HepG2 (cell line): Measurements from ENCODE around the gene CBY1. TPM values are rescaled to one million over a fixed set of nuclear protein-coding genes. Genes with fewer than 3 reads are reported as not detected.

Source experiments
- ATAC-seq: fragments of 200-7000 bp; cut with Tn5 transposase; 3 replicates; pipeline ENCODE4 v1.9.1; 2020; ENCODE audit warnings: mild to moderate bottlenecking, moderate library complexity
- BruUV-seq: library from RNA; stranded (reverse); fragments of 400-500 nt; replicated peaks from 2 replicates; lab custom pipeline; 2021; lab: Mats Ljungman, UMichigan
- CTCF ChIA-PET: fragments of 300-600 bp; formaldehyde crosslinking; extraction: SDS; loops from one replicate; lab custom pipeline; 2021; ENCODE audit warnings: low total read pairs, inconsistent platforms, low intra/inter-chr PET ratio; lab: Yijun Ruan, JAX
- POLR2A ChIA-PET: fragments of 350-600 bp; sonication (Branson Sonifier 250); formaldehyde crosslinking; loops from one replicate; lab custom pipeline; 2020; ENCODE audit warnings: antibody characterized with exemption, inconsistent platforms; lab: Yijun Ruan, JAX
- DNase-seq: peaks from one replicate; pipeline ENCODE4 v3.0.0-alpha.2; 2015; ENCODE audit warnings: low spot score
- FAIRE-seq: peaks from 3 replicates; lab custom pipeline; 2011; peaks lifted over from hg19 to GRCh38; lab: Jason Lieb, UNC
- H2AFZ ChIP-seq: one replicate; pipeline ENCODE4 v1.6.1; 2011; ENCODE audit warnings: low read length, inconsistent platforms
- H3K27ac ChIP-seq: fragments of 300-600 bp; 3 replicates; pipeline ENCODE4 v1.8.0; 2011; ENCODE audit warnings: mixed run types, mild to moderate bottlenecking, mixed read lengths, low read length, inconsistent platforms; ENCODE audit not compliant: insufficient read depth; ENCODE audit errors: extremely low read length
- H3K27me3 ChIP-seq, 2 experiments: fragments of 200-600 bp in 1 of 2; 2 replicates in 1 of 2; 3 replicates in 1 of 2; pipeline versions ENCODE4 v1.6.0 to v1.8.0; 2011; ENCODE audit warnings: low read length in 2 of 2, mild to moderate bottlenecking in 2 of 2, moderate library complexity in 2 of 2, inconsistent platforms in 1 of 2; ENCODE audit not compliant: insufficient read depth in 2 of 2, control insufficient read depth in 1 of 2
- H3K36me3 ChIP-seq, 2 experiments: fragments of 200-600 bp in 1 of 2; replicated peaks in 1 of 2; 2 replicates in 1 of 2; 3 replicates in 1 of 2; pipeline versions ENCODE4 v1.5.1 to v1.8.0; 2011; ENCODE audit warnings: low read length in 2 of 2, inconsistent platforms in 1 of 2; ENCODE audit not compliant: insufficient read depth in 2 of 2, control insufficient read depth in 1 of 2
- H3K4me1 ChIP-seq: 2 replicates; pipeline ENCODE4 v1.5.1; 2012; ENCODE audit warnings: low read length, inconsistent platforms; ENCODE audit not compliant: insufficient read depth
- H3K4me2 ChIP-seq: 2 replicates; pipeline ENCODE4 v1.6.0; 2011; ENCODE audit warnings: low read depth, low read length, inconsistent platforms
- H3K4me3 ChIP-seq, 3 experiments: fragments of 200-600 bp in 1 of 3; sonication (generic), shearing (Covaris generic) in 1 of 3; replicated peaks in 1 of 3; 2 replicates each; pipeline ENCODE4 v1.5.1; 2011 to 2016; ENCODE audit warnings: low read length in 3 of 3, inconsistent platforms in 2 of 3, low read depth in 2 of 3, mild to moderate bottlenecking in 2 of 3, control low read depth in 1 of 3, mixed read lengths in 1 of 3; ENCODE audit not compliant: insufficient read depth in 1 of 3
- H3K79me2 ChIP-seq: one replicate; pipeline ENCODE4 v1.6.1; 2011; ENCODE audit warnings: low read length, inconsistent platforms; ENCODE audit not compliant: insufficient read depth
- H3K9ac ChIP-seq: 2 replicates; pipeline ENCODE4 v1.6.0; 2011; ENCODE audit warnings: mild to moderate bottlenecking, low read depth, low read length, inconsistent platforms; ENCODE audit not compliant: insufficient read depth
- H3K9me3 ChIP-seq: 2 replicates; pipeline ENCODE4 v1.5.1; 2012; ENCODE audit warnings: mild to moderate bottlenecking, low read length
- H4K20me1 ChIP-seq: 2 replicates; pipeline ENCODE4 v1.6.0; 2011; ENCODE audit warnings: inconsistent platforms, mild to moderate bottlenecking, low read length, moderate library complexity; ENCODE audit not compliant: insufficient read depth
- MYNN ChIP-seq: sonication (generic); formaldehyde crosslinking; IDR thresholded peaks from 2 replicates; pipeline ENCODE4 v1.4.0; 2020; ENCODE audit warnings: mild to moderate bottlenecking, low read depth, missing genetic modification reagents
- ZNF343 ChIP-seq: sonication (generic); formaldehyde crosslinking; IDR thresholded peaks from 2 replicates; pipeline ENCODE4 v1.4.0; 2020; ENCODE audit warnings: mild to moderate bottlenecking, missing genetic modification reagents
- ZNF460 ChIP-seq: sonication (generic); formaldehyde crosslinking; IDR thresholded peaks from 2 replicates; pipeline ENCODE4 v1.5.1; 2020; ENCODE audit warnings: missing genetic modification reagents, mild to moderate bottlenecking, borderline replicate concordance
- ZNF605 ChIP-seq: sonication (generic); formaldehyde crosslinking; IDR thresholded peaks from 2 replicates; pipeline ENCODE4 v1.8.0; 2022; ENCODE audit warnings: mild to moderate bottlenecking, missing genetic modification reagents
- WGBS: methylation state at CpG from one replicate; pipeline ENCODE4 v1.1.6; 2017; ENCODE audit warnings: low lambda C conversion rate; 5-methylcytosine and 5-hydroxymethylcytosine counted together
- in situ Hi-C: cut with HindIII; loops from 2 replicates; pipeline ENCODE4 v1.10.0; 2017; ENCODE audit warnings: low pct_unique_long_range_greater_than_20kb; ENCODE audit not compliant: extremely low pct_ligation_motif_present
- intact Hi-C: fragments of 100-400 bp; cut with micrococcal nuclease; formaldehyde crosslinking; loops from one replicate; pipeline ENCODE4 v1.10.0; 2022; ENCODE audit not compliant: unreplicated experiment
- polyA plus RNA-seq, 8 experiments: library from polyadenylated mRNA; depleted of rRNA in 3 of 8; stranded (reverse) in 7 of 8; unstranded in 1 of 8; fragments of >200 nt; fragmentation: Illumina TruSeq in 4 of 8; extraction: Trizol in 4 of 8; gene quantifications; 2 replicates each; pipeline versions ENCODE4 v1.2.1 to v1.2.3, GENCODE V29; 2011 to 2016; ENCODE audit warnings: low read depth in 4 of 8, missing spikeins in 1 of 8, mixed read lengths in 1 of 8; ENCODE audit not compliant: insufficient read depth in 1 of 8
- total RNA-seq, 5 experiments: library from RNA; depleted of rRNA; stranded (reverse); fragments of >200 nt; fragmentation: Illumina TruSeq; extraction: Trizol; gene quantifications; 2 replicates each; pipeline ENCODE4 v1.2.3, GENCODE V29; 2016; ENCODE audit warnings: low read depth in 1 of 5
- TF ChIP-seq, protein P1 (sequence below): sonication (generic); formaldehyde crosslinking; IDR thresholded peaks from 2 replicates; pipeline ENCODE4 v1.8.0; 2022; ENCODE audit warnings: mild to moderate bottlenecking, missing genetic modification reagents, borderline replicate concordance
- TF ChIP-seq, protein P2 (sequence below): IDR thresholded peaks from 2 replicates; pipeline ENCODE4 v1.6.1; 2018; ENCODE audit warnings: missing genetic modification reagents, mild to moderate bottlenecking, missing compliant biosample characterization
- TF ChIP-seq, protein P3 (sequence below): sonication (generic); formaldehyde crosslinking; IDR thresholded peaks from 2 replicates; pipeline ENCODE4 v1.4.0; 2020; ENCODE audit warnings: missing genetic modification reagents

Gene CBY1
- total and polyA plus RNA-seq, 2 of the 13 experiments (the other 11 are each of a cell fraction or from before 2014, with no cell fraction given) = 19.7 to 20.3 TPM

DNA sequence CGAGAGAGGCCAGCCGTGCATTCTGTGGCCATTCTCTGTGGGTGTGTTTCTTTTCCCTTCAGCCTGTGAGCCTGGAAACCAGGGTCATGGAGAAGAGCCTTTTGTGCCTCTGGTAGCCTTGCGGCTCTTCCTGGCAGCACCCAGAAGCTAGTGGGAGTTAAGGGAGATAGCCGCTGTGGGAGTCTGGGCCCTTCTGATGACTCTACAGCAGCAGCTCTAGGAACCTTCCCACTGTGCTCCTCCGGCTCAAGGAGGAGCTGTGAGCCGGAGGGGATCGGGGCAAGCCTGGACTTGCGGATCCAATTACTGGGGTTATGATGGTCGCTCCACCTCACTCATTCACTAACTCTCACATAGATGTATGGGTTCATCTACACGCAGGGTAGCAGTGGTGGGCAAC is 59.8 kb downstream of the CBY1 start:
- DNase-seq = no peak
- intact Hi-C loops = no loop called here
- peaks cover 46% of the 10 kb centered on the region for H4K20me1 ChIP-seq
- in situ Hi-C loops = no loop called here
- H3K4me2 ChIP-seq = no peak overlapping the region
- no peak overlapping the region for H3K9ac ChIP-seq
- CTCF ChIA-PET = no interaction called here
- WGBS = 97% methylated on average over 5 of the region's 10 CpGs
- peaks cover 45% of the 10 kb centered on the region for H3K79me2 ChIP-seq
- no peaks in the 10 kb centered on the region for H3K4me1 ChIP-seq
- no peak overlapping the region for H3K27ac ChIP-seq
- H2AFZ ChIP-seq = no peak overlapping the region
- no peaks in the 10 kb centered on the region for H3K27me3 ChIP-seq
- TF ChIP-seq, protein P1, sequence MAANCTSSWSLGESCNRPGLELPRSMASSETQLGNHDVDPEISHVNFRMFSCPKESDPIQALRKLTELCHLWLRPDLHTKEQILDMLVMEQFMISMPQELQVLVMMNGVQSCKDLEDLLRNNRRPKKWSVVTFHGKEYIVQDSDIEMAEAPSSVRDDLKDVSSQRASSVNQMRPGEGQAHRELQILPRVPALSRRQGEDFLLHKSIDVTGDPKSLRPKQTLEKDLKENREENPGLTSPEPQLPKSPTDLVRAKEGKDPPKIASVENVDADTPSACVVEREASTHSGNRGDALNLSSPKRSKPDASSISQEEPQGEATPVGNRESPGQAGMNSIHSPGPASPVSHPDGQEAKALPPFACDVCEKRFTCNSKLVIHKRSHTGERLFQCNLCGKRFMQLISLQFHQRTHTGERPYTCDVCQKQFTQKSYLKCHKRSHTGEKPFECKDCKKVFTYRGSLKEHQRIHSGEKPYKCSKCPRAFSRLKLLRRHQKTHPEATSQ (CRISPR knock-in tag) = no peak
- TF ChIP-seq ZNF343 (no peak), MYNN (no peak), ZNF605 (CRISPR knock-in tag) (no peak), ZNF460 (no peak)
- TF ChIP-seq, protein P2, sequence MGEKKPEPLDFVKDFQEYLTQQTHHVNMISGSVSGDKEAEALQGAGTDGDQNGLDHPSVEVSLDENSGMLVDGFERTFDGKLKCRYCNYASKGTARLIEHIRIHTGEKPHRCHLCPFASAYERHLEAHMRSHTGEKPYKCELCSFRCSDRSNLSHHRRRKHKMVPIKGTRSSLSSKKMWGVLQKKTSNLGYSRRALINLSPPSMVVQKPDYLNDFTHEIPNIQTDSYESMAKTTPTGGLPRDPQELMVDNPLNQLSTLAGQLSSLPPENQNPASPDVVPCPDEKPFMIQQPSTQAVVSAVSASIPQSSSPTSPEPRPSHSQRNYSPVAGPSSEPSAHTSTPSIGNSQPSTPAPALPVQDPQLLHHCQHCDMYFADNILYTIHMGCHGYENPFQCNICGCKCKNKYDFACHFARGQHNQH (CRISPR knock-in tag) = no peak
- TF ChIP-seq, protein P3, sequence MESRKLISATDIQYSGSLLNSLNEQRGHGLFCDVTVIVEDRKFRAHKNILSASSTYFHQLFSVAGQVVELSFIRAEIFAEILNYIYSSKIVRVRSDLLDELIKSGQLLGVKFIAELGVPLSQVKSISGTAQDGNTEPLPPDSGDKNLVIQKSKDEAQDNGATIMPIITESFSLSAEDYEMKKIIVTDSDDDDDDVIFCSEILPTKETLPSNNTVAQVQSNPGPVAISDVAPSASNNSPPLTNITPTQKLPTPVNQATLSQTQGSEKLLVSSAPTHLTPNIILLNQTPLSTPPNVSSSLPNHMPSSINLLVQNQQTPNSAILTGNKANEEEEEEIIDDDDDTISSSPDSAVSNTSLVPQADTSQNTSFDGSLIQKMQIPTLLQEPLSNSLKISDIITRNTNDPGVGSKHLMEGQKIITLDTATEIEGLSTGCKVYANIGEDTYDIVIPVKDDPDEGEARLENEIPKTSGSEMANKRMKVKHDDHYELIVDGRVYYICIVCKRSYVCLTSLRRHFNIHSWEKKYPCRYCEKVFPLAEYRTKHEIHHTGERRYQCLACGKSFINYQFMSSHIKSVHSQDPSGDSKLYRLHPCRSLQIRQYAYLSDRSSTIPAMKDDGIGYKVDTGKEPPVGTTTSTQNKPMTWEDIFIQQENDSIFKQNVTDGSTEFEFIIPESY = no peak
- POLR2A ChIA-PET = interaction anchor here (0.8 kb wide), 1 partner anchor 11 kb away, joined by 4 read pairs; the partner anchor contains the start of gene GTPBP1
- H3K9me3 ChIP-seq = no peaks in the 10 kb centered on the region
- H3K36me3 ChIP-seq = peaks cover 37 to 56% of the 10 kb centered on the region in 2 experiments
- no peak overlapping the region for H3K4me3 ChIP-seq
- FAIRE-seq = no peak
- no peak for ATAC-seq
- no TSS peak for BruUV-seq
